Measurements from ENCODE around the gene KCNH3. TPM values are rescaled to one million over a fixed set of nuclear protein-coding genes. Genes with fewer than 3 reads are reported as not detected.
A peak's percentile ranks its signal among the peaks of the same experiment; 100 is the strongest.

The KCNH3 gene
- total RNA-seq, 4 donors from 2014 or later, result 0.63 to 1.7 (median 0.79) TPM

GRCh38 chr12:49511410-49511809, 27.4 kb upstream of the KCNH3 start:
- ATAC-seq (ENCODE audit: low FRiP score) (no peak), DNase-seq (ENCODE audit: low spot score) (no peak)
- no peak for TF ChIP-seq CTCF (IDR thresholded peaks at IDR 0.05)

DNA sequence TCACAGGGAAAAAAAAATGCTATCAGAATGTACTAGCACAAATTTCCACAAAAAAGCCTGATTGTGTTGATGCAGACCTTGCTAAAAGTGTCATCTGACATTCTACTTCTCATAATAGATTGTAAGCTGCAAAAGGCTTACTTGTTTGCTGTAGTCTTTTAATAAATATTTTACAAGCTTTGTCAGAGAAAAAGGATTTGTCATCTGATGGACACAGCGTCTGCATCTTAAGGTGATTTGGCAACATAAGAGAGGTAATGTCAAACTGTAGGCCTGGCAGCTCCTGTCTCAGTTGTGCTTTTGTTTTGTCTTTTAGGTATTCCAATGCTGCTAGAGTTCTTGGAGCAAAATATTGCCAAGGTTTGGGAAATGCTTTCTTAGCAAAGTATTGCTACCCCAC, 26.3 kb upstream of the KCNH3 start:
- DNase-seq (ENCODE audit: low spot score) (no peak), ATAC-seq (ENCODE audit: low FRiP score) (no peak)
- TF ChIP-seq CTCF (IDR thresholded peaks at IDR 0.05), result no peak

- no peak for ATAC-seq (ENCODE audit: low FRiP score)
- TF ChIP-seq CTCF (IDR thresholded peaks at IDR 0.05), result no peak
- no peak for DNase-seq (ENCODE audit: low spot score)
Observed at GRCh38 chr12:49515266-49515665, 23.6 kb upstream of the KCNH3 start.

GRCh38 chr12:49518914-49519573, 19.8 kb upstream of the KCNH3 start:
- ATAC-seq (ENCODE audit: low FRiP score) (peak; percentile 41), DNase-seq (ENCODE audit: low spot score) (no peak)
- no peak for TF ChIP-seq CTCF (IDR thresholded peaks at IDR 0.05)

GRCh38 chr12:49519574-49519936, 19.3 kb upstream of the KCNH3 start:
- DNase-seq (ENCODE audit: low spot score) (no peak), ATAC-seq (ENCODE audit: low FRiP score) (no peak)

GRCh38 chr12:49521389-49521788, 17.4 kb upstream of the KCNH3 start:
- no peak for ATAC-seq (ENCODE audit: low FRiP score)
- DNase-seq (ENCODE audit: low spot score), result no peak

More at GRCh38 chr12:49519574-49519936, 19.3 kb upstream of the KCNH3 start:
- no peak for TF ChIP-seq CTCF (IDR thresholded peaks at IDR 0.05)

More at GRCh38 chr12:49521389-49521788, 17.4 kb upstream of the KCNH3 start:
- TF ChIP-seq CTCF (IDR thresholded peaks at IDR 0.05), result no peak
